H1 (cell line): ENCODE measurements around the gene HIP1. TPM values are rescaled to one million over a fixed set of nuclear protein-coding genes. Genes with fewer than 3 reads are reported as not detected.

Experiments used
- CTCF ChIA-PET: fragments of 300-600 bp; sonication (Branson Sonifier 250); formaldehyde crosslinking; loops from one replicate; lab custom pipeline; 2021; ENCODE audit not compliant: partially characterized antibody; lab: Charles Lee
- POLR2A ChIA-PET: fragments of 300-600 bp; sonication (Branson Sonifier 250); formaldehyde crosslinking; loops from one replicate; lab custom pipeline; 2021; ENCODE audit warnings: inconsistent platforms; ENCODE audit not compliant: partially characterized antibody; lab: Charles Lee
- DNase-seq, 2 experiments: peaks; one replicate each; pipeline versions ENCODE4 v3.0.0 to v3.0.0-alpha.2; 2010 to 2022; ENCODE audit warnings: low spot score in 2 of 2, low read depth in 1 of 2, mixed read lengths in 1 of 2
- FAIRE-seq: peaks from 2 replicates; lab custom pipeline; 2011; peaks lifted over from hg19 to GRCh38; lab: Jason Lieb, UNC
- H2AFZ ChIP-seq: 2 replicates; pipeline ENCODE4 v1.8.1; 2012; ENCODE audit warnings: low read length, inconsistent platforms
- H2AK5ac ChIP-seq: 2 replicates; pipeline ENCODE4 v1.6.1; 2013; ENCODE audit warnings: low read depth, low read length
- H2BK120ac ChIP-seq: replicated peaks from 2 replicates; pipeline ENCODE3; 2013; ENCODE audit warnings: low read depth, low read length, inconsistent platforms
- H2BK12ac ChIP-seq: 2 replicates; pipeline ENCODE4 v1.6.1; 2013; ENCODE audit warnings: low read depth, low read length
- H2BK15ac ChIP-seq: 2 replicates; pipeline ENCODE4 v1.6.1; 2013; ENCODE audit warnings: low read length
- H2BK20ac ChIP-seq: 2 replicates; pipeline ENCODE4 v1.6.1; 2013; ENCODE audit warnings: low read length
- H2BK5ac ChIP-seq: 2 replicates; pipeline ENCODE4 v1.6.1; 2013; ENCODE audit warnings: low read depth, low read length
- H3K14ac ChIP-seq: 2 replicates; pipeline ENCODE4 v1.6.1; 2013; ENCODE audit warnings: inconsistent platforms; ENCODE audit not compliant: insufficient read length
- H3K18ac ChIP-seq: 2 replicates; pipeline ENCODE4 v1.6.1; 2013; ENCODE audit warnings: low read length; ENCODE audit errors: extremely low read depth
- H3K23ac ChIP-seq: 2 replicates; pipeline ENCODE4 v1.6.1; 2013; ENCODE audit warnings: inconsistent platforms; ENCODE audit not compliant: insufficient read length
- H3K23me2 ChIP-seq: 2 replicates; pipeline ENCODE4 v1.6.1; 2013; ENCODE audit warnings: low read depth, low read length
- H3K27ac ChIP-seq: 2 replicates; pipeline ENCODE4 v1.6.1; 2011; ENCODE audit warnings: low read depth, low read length, inconsistent platforms
- H3K27me3 ChIP-seq, 4 experiments: replicated peaks in 1 of 4; 1 replicate in 1 of 4; 2 replicates in 3 of 4; pipeline versions ENCODE4 v1.6.1 to v1.8.1; 2011 to 2013; ENCODE audit warnings: low read length in 3 of 4, mild to moderate bottlenecking in 3 of 4, inconsistent platforms in 2 of 4, mixed read lengths in 2 of 4, moderate library complexity in 1 of 4; ENCODE audit not compliant: control insufficient read depth in 3 of 4, insufficient read depth in 3 of 4; ENCODE audit errors: extremely low read depth in 1 of 4
- H3K36me3 ChIP-seq, 4 experiments: 2 replicates each; pipeline versions ENCODE4 v1.6.1 to v1.8.1; 2011 to 2013; ENCODE audit warnings: mild to moderate bottlenecking in 4 of 4, low read length in 3 of 4, moderate library complexity in 2 of 4, control low read depth in 1 of 4, inconsistent platforms in 1 of 4; ENCODE audit not compliant: insufficient read depth in 4 of 4, control insufficient read depth in 2 of 4
- H3K4ac ChIP-seq: replicated peaks from 2 replicates; pipeline ENCODE3; 2013; ENCODE audit warnings: low read length, low read depth, mixed read lengths, inconsistent platforms; ENCODE audit not compliant: insufficient read length
- H3K4me1 ChIP-seq, 4 experiments: replicated peaks in 1 of 4; 1 replicate in 1 of 4; 2 replicates in 3 of 4; pipeline versions ENCODE4 v1.6.1 to v1.8.1; 2011 to 2013; ENCODE audit warnings: low read length in 3 of 4, inconsistent platforms in 2 of 4, mixed read lengths in 1 of 4; ENCODE audit not compliant: insufficient read depth in 4 of 4, control insufficient read depth in 3 of 4
- H3K4me2 ChIP-seq, 2 experiments: 2 replicates each; pipeline versions ENCODE4 v1.6.1 to v1.8.1; 2011 to 2013; ENCODE audit warnings: low read depth in 2 of 2, low read length in 2 of 2, control low read depth in 1 of 2, inconsistent platforms in 1 of 2, mild to moderate bottlenecking in 1 of 2; ENCODE audit not compliant: insufficient read depth in 1 of 2
- H3K4me3 ChIP-seq, 4 experiments: fragments of 200-600, 300-600 bp in 1 of 4; sonication (generic), shearing (Covaris generic), sonication (Bioruptor Twin) in 1 of 4; 2 replicates each; pipeline versions ENCODE4 v1.5.1 to v1.8.1; 2011 to 2016; ENCODE audit warnings: low read length in 4 of 4, low read depth in 3 of 4, control low read depth in 2 of 4, inconsistent platforms in 2 of 4, mild to moderate bottlenecking in 2 of 4, mixed read lengths in 1 of 4, moderate library complexity in 1 of 4; ENCODE audit not compliant: insufficient read depth in 2 of 4; ENCODE audit errors: extremely low read depth in 1 of 4
- H3K56ac ChIP-seq: replicated peaks from 2 replicates; pipeline ENCODE3; 2013; ENCODE audit warnings: low read depth, mild to moderate bottlenecking, mixed read lengths, low read length, inconsistent platforms; ENCODE audit not compliant: insufficient read length
- H3K79me1 ChIP-seq: 2 replicates; pipeline ENCODE4 v1.6.1; 2013; ENCODE audit warnings: low read depth, low read length, control low read depth
- H3K79me2 ChIP-seq, 2 experiments: 2 replicates each; pipeline versions ENCODE4 v1.6.1 to v1.8.1; 2012 to 2013; ENCODE audit warnings: low read length in 2 of 2, mild to moderate bottlenecking in 2 of 2, inconsistent platforms in 1 of 2; ENCODE audit not compliant: insufficient read depth in 2 of 2, control insufficient read depth in 1 of 2
- H3K9ac ChIP-seq, 4 experiments: replicated peaks in 1 of 4; 1 replicate in 1 of 4; 2 replicates in 3 of 4; pipeline versions ENCODE4 v1.6.1 to v1.8.1; 2011 to 2013; ENCODE audit warnings: low read depth in 3 of 4, low read length in 3 of 4, control low read depth in 2 of 4, mild to moderate bottlenecking in 2 of 4, moderate library complexity in 2 of 4, inconsistent platforms in 1 of 4; ENCODE audit errors: extremely low read depth in 1 of 4
- H3K9me3 ChIP-seq, 2 experiments: 2 replicates each; pipeline versions ENCODE4 v1.6.1 to v1.8.1; 2012 to 2013; ENCODE audit warnings: mild to moderate bottlenecking in 2 of 2, moderate library complexity in 2 of 2, control low read depth in 1 of 2, inconsistent platforms in 1 of 2, low read depth in 1 of 2, low read length in 1 of 2, mixed read lengths in 1 of 2; ENCODE audit not compliant: insufficient read depth in 2 of 2
- H4K20me1 ChIP-seq, 2 experiments: replicated peaks in 1 of 2; 2 replicates each; pipeline versions ENCODE3 to v1.8.1; 2011 to 2013; ENCODE audit warnings: inconsistent platforms in 2 of 2, low read length in 2 of 2, mild to moderate bottlenecking in 1 of 2; ENCODE audit not compliant: insufficient read depth in 2 of 2, control insufficient read depth in 1 of 2
- H4K5ac ChIP-seq: 2 replicates; pipeline ENCODE4 v1.6.1; 2013; ENCODE audit warnings: low read length, low read depth, mixed read lengths, inconsistent platforms; ENCODE audit not compliant: insufficient read length
- H4K8ac ChIP-seq: 2 replicates; pipeline ENCODE4 v1.8.0; 2013; ENCODE audit warnings: mild to moderate bottlenecking, moderate library complexity, low read length, inconsistent platforms; ENCODE audit not compliant: insufficient read depth; ENCODE audit errors: extremely low read depth
- H4K91ac ChIP-seq: replicated peaks from 2 replicates; pipeline ENCODE3; 2013; ENCODE audit warnings: low read length, mixed read lengths, inconsistent platforms; ENCODE audit not compliant: insufficient read length
- BRCA1 ChIP-seq: IDR thresholded peaks from 2 replicates; pipeline ENCODE4 v1.6.1; 2012; ENCODE audit warnings: low read depth, low read length, improper control_type of control experiment
- CHD2 ChIP-seq: IDR thresholded peaks from 2 replicates; pipeline ENCODE4 v1.6.1; 2012; ENCODE audit warnings: low read length, improper control_type of control experiment
- CTBP2 ChIP-seq: IDR thresholded peaks from 2 replicates; pipeline ENCODE4 v1.7.0; 2011; ENCODE audit warnings: borderline replicate concordance, mild to moderate bottlenecking, moderate library complexity, mixed read lengths, low read length; ENCODE audit not compliant: insufficient read depth, insufficient read length
- CTCF ChIP-seq, 3 experiments: IDR thresholded peaks; 1 replicate in 2 of 3; 2 replicates in 1 of 3; pipeline versions ENCODE4 v1.5.1 to v1.6.1; 2011; ENCODE audit warnings: low read length in 3 of 3, mild to moderate bottlenecking in 3 of 3, inconsistent platforms in 2 of 3, low read depth in 1 of 3, moderate library complexity in 1 of 3; ENCODE audit not compliant: insufficient read depth in 1 of 3; ENCODE audit errors: control extremely low read depth in 1 of 3
- FOSL1 ChIP-seq: IDR thresholded peaks from 2 replicates; pipeline ENCODE4 v1.6.1; 2011; ENCODE audit warnings: mild to moderate bottlenecking, low read depth, low read length, moderate library complexity; ENCODE audit not compliant: insufficient read depth
- POLR2AphosphoS5 ChIP-seq: IDR thresholded peaks from 2 replicates; pipeline ENCODE4 v1.6.1; 2011; ENCODE audit warnings: low read depth, low read length
- SIRT6 ChIP-seq: IDR thresholded peaks from one replicate; pipeline ENCODE4 v1.7.1; 2012; ENCODE audit warnings: low read length, inconsistent platforms
- ZNF274 ChIP-seq: IDR thresholded peaks from 2 replicates; pipeline ENCODE4 v1.7.0; 2012; ENCODE audit warnings: low read length, borderline replicate concordance; ENCODE audit errors: extremely low read depth
- WGBS, 2 experiments: shearing (Covaris generic) in 1 of 2; methylation state at CpG; one replicate each; pipeline versions ENCODE4 v1.1.6 to v1.1.7; 2013 to 2015; ENCODE audit warnings: low lambda C conversion rate in 2 of 2, mixed read lengths in 2 of 2, inconsistent platforms in 1 of 2, low coverage in 1 of 2, missing lambda C conversion rate in 1 of 2; ENCODE audit not compliant: insufficient replicate concordance in 2 of 2, insufficient coverage in 1 of 2, insufficient read length in 1 of 2; ENCODE audit errors: extremely low coverage in 1 of 2, missing lambda C conversion rate in 1 of 2; 5-methylcytosine and 5-hydroxymethylcytosine counted together
- polyA plus RNA-seq, 7 experiments: library from polyadenylated mRNA; depleted of rRNA in 3 of 7; stranded (reverse) in 5 of 7; unstranded in 2 of 7; fragments of >200 nt in 5 of 7; fragments of 200-250 nt in 2 of 7; gene quantifications; 1 replicate in 5 of 7; 2 replicates in 1 of 7; 4 replicates in 1 of 7; pipeline versions ENCODE4 v1.2.1 to v1.2.3, GENCODE V29; 2011 to 2013; ENCODE audit warnings: missing spikeins in 2 of 7, mixed read lengths in 2 of 7
- total RNA-seq: library from RNA; stranded (reverse); fragmentation: NEBNext Ultra II Directional; extraction: Animal tissue kit (Norgen Biotek cat#: 25700); gene quantifications from 2 replicates; pipeline ENCODE4 v1.2.1, GENCODE V29; 2021
- TF ChIP-seq, protein P1 (sequence below): IDR thresholded peaks from 2 replicates; pipeline ENCODE4 v1.6.1; 2012; ENCODE audit warnings: inconsistent platforms

The HIP1 gene
- total and polyA plus RNA-seq, 2 of the 8 experiments (the other 6 are each of a cell fraction or from before 2014, with no cell fraction given), result 51.8 to 108 TPM

DNA sequence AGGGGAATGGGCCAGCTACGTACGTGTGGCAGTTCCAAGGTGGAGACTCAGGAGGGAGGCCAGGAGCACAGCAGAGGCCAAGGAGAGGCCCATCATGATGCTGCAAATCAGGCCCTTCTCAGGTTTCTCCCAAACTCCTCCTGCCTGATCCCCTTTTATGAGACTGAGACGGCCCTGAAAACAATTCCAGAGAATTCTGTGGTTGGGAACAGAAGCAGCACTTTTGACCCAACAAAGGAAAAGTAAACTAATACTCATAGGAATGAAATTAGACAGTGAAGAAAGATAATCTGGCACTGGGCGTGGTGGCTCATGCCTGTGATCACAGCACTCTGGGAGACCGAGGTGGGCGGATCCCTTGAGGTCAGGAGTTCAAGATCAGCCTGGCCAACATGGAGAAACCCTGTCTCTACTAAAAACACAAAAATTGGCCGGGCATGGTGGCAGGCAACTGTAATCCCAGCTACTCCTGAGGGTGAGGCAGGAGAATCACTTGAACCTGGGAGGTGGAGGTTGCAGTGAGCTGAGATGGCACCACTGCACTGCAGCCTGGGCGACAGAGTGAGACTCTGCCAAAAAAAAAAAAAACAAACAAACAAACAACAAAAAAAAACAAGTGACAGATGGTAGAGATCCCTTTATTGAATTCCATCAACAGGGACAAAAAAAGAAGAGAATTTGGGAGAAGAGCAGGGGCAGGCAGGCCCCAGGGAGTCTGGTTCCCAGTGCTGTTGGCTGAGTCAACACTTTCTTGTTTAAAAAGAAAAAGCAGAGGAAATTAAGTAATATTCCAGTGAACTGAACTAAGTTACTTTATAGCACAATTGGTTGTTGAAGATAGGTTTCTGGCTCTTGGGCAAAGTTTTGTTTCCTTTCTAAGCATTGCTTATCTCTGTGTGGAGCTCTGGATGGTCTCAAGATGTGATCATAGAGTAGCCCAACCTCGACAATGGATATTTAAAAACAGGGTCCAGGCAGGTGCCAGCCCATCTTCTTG lies 33.6 kb upstream of the HIP1 start, which contains the start of gene CCL26:
CCL26 (minus strand) TSS at position 131 of the 997 bp plus-strand sequence; CDS start at position 96, 35 bp downstream.
- Histone ChIP-seq H2BK120ac (no peak within 1 kb of the TSS), H3K4ac (no peak within 1 kb of the TSS), H2BK5ac (no peak within 1 kb of the TSS), H3K79me2 (no peaks in the 10 kb centered on the region), H4K91ac (no peak within 1 kb of the TSS), H3K23ac (no peak within 1 kb of the TSS), H2AK5ac (no peak within 1 kb of the TSS), H3K4me1 (peaks cover 0 to 3% (median 0%) of the 10 kb centered on the region in 4 experiments; a peak in 2 of 7 replicates), H3K27ac (no peak within 1 kb of the TSS), H2AFZ (no peak within 1 kb of the TSS), H3K23me2 (no peaks in the 10 kb centered on the region), H3K27me3 (no peaks in the 10 kb centered on the region), H4K20me1 (no peaks in the 10 kb centered on the region), H3K4me2 (no peak within 1 kb of the TSS), H3K36me3 (no peaks in the 10 kb centered on the region), H2BK20ac (no peak within 1 kb of the TSS), H3K14ac (no peak within 1 kb of the TSS), H3K18ac (no peak within 1 kb of the TSS), H3K79me1 (no peaks in the 10 kb centered on the region), H2BK15ac (no peak within 1 kb of the TSS), H4K8ac (no peak within 1 kb of the TSS), H3K9ac (no peak within 1 kb of the TSS), H2BK12ac (no peak within 1 kb of the TSS), H3K9me3 (no peaks in the 10 kb centered on the region), H3K4me3 (no peak within 1 kb of the TSS), H3K56ac (no peak within 1 kb of the TSS), H4K5ac (no peak within 1 kb of the TSS)
- DNase-seq (no peak), FAIRE-seq (no peak)
- ChIA-PET POLR2A (interaction anchor here (1.0 kb wide), 1 partner anchor 28 kb away, joined by 3 read pairs; no protein-coding TSS in a partner anchor), CTCF (interaction anchor here (1.6 to 2.8 kb wide), 2 partner anchors 10 to 30 kb away, joined by 3 to 16 read pairs; no protein-coding TSS in a partner anchor)
- WGBS, 2 experiments, result 83% methylated on average over 9 of the region's 9 CpGs; no CpG with 5 or more reads in 1 of the 2 experiments
- TF ChIP-seq ZNF274 (no peak), SIRT6 (no peak), CTCF (IDR thresholded peaks at IDR 0.05; ENCODE audit: control extremely low read depth in 1 of 3, insufficient read depth in 1 of 3, low read depth in 1 of 3, low read length in 3 of 3) (no peak), CTBP2 (no peak), POLR2AphosphoS5 (no peak), FOSL1 (no peak), BRCA1 (no peak), CHD2 (no peak)
- TF ChIP-seq, protein P1, sequence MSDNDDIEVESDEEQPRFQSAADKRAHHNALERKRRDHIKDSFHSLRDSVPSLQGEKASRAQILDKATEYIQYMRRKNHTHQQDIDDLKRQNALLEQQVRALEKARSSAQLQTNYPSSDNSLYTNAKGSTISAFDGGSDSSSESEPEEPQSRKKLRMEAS, result no peak
